Endothelial cell (in vitro differentiated cells): ENCODE results near the gene TRPM3. TPM values are rescaled to one million over a fixed set of nuclear protein-coding genes. Genes with fewer than 3 reads are reported as not detected.

Experiments
- DNase-seq: peaks from one replicate; pipeline ENCODE4 v3.0.0; 2021; ENCODE audit warnings: low spot score
- H3K27ac Mint-ChIP-seq: one replicate; pipeline ENCODE4 v1.8.0; 2021; ENCODE audit warnings: mixed read lengths, inconsistent platforms; ENCODE audit not compliant: unreplicated experiment
- H3K27me3 Mint-ChIP-seq: one replicate; pipeline ENCODE4 v1.8.0; 2021; ENCODE audit warnings: mild to moderate bottlenecking, moderate library complexity, mixed read lengths, inconsistent platforms; ENCODE audit not compliant: unreplicated experiment
- H3K36me3 Mint-ChIP-seq: one replicate; pipeline ENCODE4 v1.8.0; 2021; ENCODE audit warnings: mild to moderate bottlenecking, low read depth, mixed read lengths, inconsistent platforms; ENCODE audit not compliant: unreplicated experiment
- H3K4me1 Mint-ChIP-seq: one replicate; pipeline ENCODE4 v1.8.0; 2021; ENCODE audit warnings: mild to moderate bottlenecking, mixed read lengths, inconsistent platforms; ENCODE audit not compliant: unreplicated experiment
- H3K4me3 Mint-ChIP-seq: one replicate; pipeline ENCODE4 v1.8.0; 2021; ENCODE audit warnings: mild to moderate bottlenecking, mixed read lengths, inconsistent platforms; ENCODE audit not compliant: unreplicated experiment
- H3K9me3 Mint-ChIP-seq: one replicate; pipeline ENCODE4 v1.8.0; 2021; ENCODE audit warnings: mixed read lengths, inconsistent platforms; ENCODE audit not compliant: unreplicated experiment
- CTCF ChIP-seq: fragments of 200-600 bp; sonication (generic); IDR thresholded peaks from one replicate; pipeline ENCODE4 v1.5.0; 2021; ENCODE audit warnings: antibody characterized with exemption; ENCODE audit not compliant: unreplicated experiment
- total RNA-seq: library from RNA; stranded (reverse); fragmentation: NEBNext Ultra II Directional; extraction: Animal tissue kit (Norgen Biotek cat#: 25700); gene quantifications from one replicate; pipeline ENCODE4 v1.2.1, GENCODE V29; 2021; ENCODE audit not compliant: unreplicated experiment

The TRPM3 gene
- total RNA-seq, 1 donor from 2014 or later, result 0.54 TPM

- no peaks in the 10 kb centered on the region for H3K36me3 Mint-ChIP-seq
- no peak overlapping the region for H3K4me3 Mint-ChIP-seq
- H3K27me3 Mint-ChIP-seq, result no peaks in the 10 kb centered on the region
- no peak for DNase-seq
- no peak for TF ChIP-seq CTCF
- H3K9me3 Mint-ChIP-seq, result no peaks in the 10 kb centered on the region
- H3K27ac Mint-ChIP-seq, result no peak overlapping the region
- no peaks in the 10 kb centered on the region for H3K4me1 Mint-ChIP-seq
Measured at GRCh38 chr9:70964861-70965260, 156.6 kb downstream of the TRPM3 start.

- no peaks in the 10 kb centered on the region for H3K36me3 Mint-ChIP-seq
- H3K27me3 Mint-ChIP-seq, result no peaks in the 10 kb centered on the region
- H3K9me3 Mint-ChIP-seq, result no peaks in the 10 kb centered on the region
- no peak for TF ChIP-seq CTCF
- no peaks in the 10 kb centered on the region for H3K4me1 Mint-ChIP-seq
- DNase-seq, result no peak
- no peak overlapping the region for H3K4me3 Mint-ChIP-seq
- no peak overlapping the region for H3K27ac Mint-ChIP-seq
Measured at GRCh38 chr9:70963554-70963953, 157.9 kb downstream of the TRPM3 start.

GRCh38 chr9:70962761-70963440 lies 158.5 kb downstream of the TRPM3 start:
- Mint-ChIP-seq H3K36me3 (no peaks in the 10 kb centered on the region), H3K4me3 (no peak overlapping the region), H3K4me1 (no peaks in the 10 kb centered on the region), H3K27me3 (no peaks in the 10 kb centered on the region), H3K27ac (no peak overlapping the region), H3K9me3 (no peaks in the 10 kb centered on the region)
- TF ChIP-seq CTCF, result no peak
- DNase-seq, result no peak

GRCh38 chr9:70959366-70959765 lies 162.1 kb downstream of the TRPM3 start:
- H3K27me3 Mint-ChIP-seq, result no peaks in the 10 kb centered on the region
- H3K36me3 Mint-ChIP-seq, result no peaks in the 10 kb centered on the region
- no peaks in the 10 kb centered on the region for H3K9me3 Mint-ChIP-seq

More at GRCh38 chr9:70959366-70959765, 162.1 kb downstream of the TRPM3 start:
- H3K4me1 Mint-ChIP-seq, result no peaks in the 10 kb centered on the region
- no peak overlapping the region for H3K4me3 Mint-ChIP-seq
- no peak overlapping the region for H3K27ac Mint-ChIP-seq
- no peak for DNase-seq
- TF ChIP-seq CTCF, result no peak
